Measurements from ENCODE around the gene OSBPL5. TPM values are rescaled to one million over a fixed set of nuclear protein-coding genes. Genes with fewer than 3 reads are reported as not detected.

Gene OSBPL5
- total RNA-seq, result 41.8 TPM

GRCh38 chr11:3165152-3165705 lies at the start of gene OSBPL5:
Gene OSBPL5, minus strand, starts transcription at chr11:3165310. Its CDS starts 36,162 bp downstream, at chr11:3129148.

GRCh38 chr11:3057069-3057963 lies 107.8 kb downstream of the OSBPL5 start, which contains the start of gene CARS1:
Gene CARS1, minus strand, starts transcription at chr11:3057423. Its CDS starts 56 bp downstream, at chr11:3057367.

Small RNA genes lying within 50 kb of the gene (small RNA-seq; reads per million reads assigned to genes)
- not detected for gene RNU1-91P (ENCODE audit: low replicate concordance)

Other genes starting within 250 kb of the OSBPL5 start
- gene PHLDA2, start 235.9 kb downstream of the OSBPL5 start, total RNA-seq, result 6.2 TPM
- 148 TPM for gene NAP1L4, start 173.0 kb downstream of the OSBPL5 start, total RNA-seq
- 21.0 TPM for gene CARS1, start 107.9 kb downstream of the OSBPL5 start, total RNA-seq
- not detected for gene MRGPRG, start 53.5 kb upstream of the OSBPL5 start, total RNA-seq
- gene MRGPRE, start 67.1 kb upstream of the OSBPL5 start, total RNA-seq, result not detected
- gene ZNF195, start 213.8 kb upstream of the OSBPL5 start, total RNA-seq, result 22.1 TPM